ENCODE results near the gene UBE2H. TPM values are rescaled to one million over a fixed set of nuclear protein-coding genes. Genes with fewer than 3 reads are reported as not detected.

UBE2H gene
- total RNA-seq, 1 donor from 2014 or later, result 127 TPM

DNA sequence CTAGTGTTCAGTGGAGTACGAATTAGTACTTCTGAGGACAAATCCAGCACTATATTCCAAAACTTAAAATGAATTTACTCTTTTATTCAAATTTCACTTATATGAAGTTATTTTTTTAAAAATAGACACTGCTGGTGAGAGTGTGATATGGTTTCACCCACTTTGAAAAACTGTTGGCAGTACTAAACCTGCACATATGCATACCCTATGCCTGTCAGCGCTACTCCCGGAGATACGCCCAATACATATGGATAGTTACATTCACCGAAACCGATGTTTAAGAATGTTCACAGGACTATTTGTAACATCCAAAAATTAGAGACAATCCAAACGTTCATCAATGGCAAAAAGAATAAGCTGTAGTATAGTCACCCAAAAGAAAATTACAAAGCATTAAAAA, 69.6 kb downstream of the UBE2H start:
- no peak for DNase-seq (ENCODE audit: low read depth)
- Histone ChIP-seq H3K4me3 (ENCODE audit: low read depth, low read length) (no peak overlapping the region), H3K27me3 (ENCODE audit: control insufficient read depth, insufficient read depth, low read length) (no peaks in the 10 kb centered on the region), H3K36me3 (ENCODE audit: control insufficient read depth, insufficient read depth, low read length) (no peaks in the 10 kb centered on the region)
- no peak for TF ChIP-seq CTCF (IDR thresholded peaks at IDR 0.05; ENCODE audit: insufficient read depth, low read length, poor library complexity, severe bottlenecking)

GRCh38 chr7:129882531-129882930, 70.2 kb downstream of the UBE2H start:
- Histone ChIP-seq H3K27me3 (ENCODE audit: control insufficient read depth, insufficient read depth, low read length) (no peaks in the 10 kb centered on the region), H3K36me3 (ENCODE audit: control insufficient read depth, insufficient read depth, low read length) (peaks cover 3% of the 10 kb centered on the region), H3K4me3 (ENCODE audit: low read depth, low read length) (no peak overlapping the region)
- no peak for DNase-seq (ENCODE audit: low read depth)
- no peak for TF ChIP-seq CTCF (IDR thresholded peaks at IDR 0.05; ENCODE audit: insufficient read depth, low read length, poor library complexity, severe bottlenecking)

GRCh38 chr7:129877146-129877792, 75.5 kb downstream of the UBE2H start:
- DNase-seq (ENCODE audit: low read depth), result no peak

GRCh38 chr7:129875745-129876411, 76.9 kb downstream of the UBE2H start:
- H3K4me3 ChIP-seq (ENCODE audit: low read depth, low read length), result no peak overlapping the region
- H3K27me3 ChIP-seq (ENCODE audit: control insufficient read depth, insufficient read depth, low read length), result no peaks in the 10 kb centered on the region
- TF ChIP-seq CTCF (IDR thresholded peaks at IDR 0.05; ENCODE audit: insufficient read depth, low read length, poor library complexity, severe bottlenecking), result no peak
- no peak for DNase-seq (ENCODE audit: low read depth)
- peaks cover 3% of the 10 kb centered on the region for H3K36me3 ChIP-seq (ENCODE audit: control insufficient read depth, insufficient read depth, low read length)

More at GRCh38 chr7:129877146-129877792, 75.5 kb downstream of the UBE2H start:
- Histone ChIP-seq H3K36me3 (ENCODE audit: control insufficient read depth, insufficient read depth, low read length) (peaks cover 3% of the 10 kb centered on the region), H3K4me3 (ENCODE audit: low read depth, low read length) (no peak overlapping the region), H3K27me3 (ENCODE audit: control insufficient read depth, insufficient read depth, low read length) (no peaks in the 10 kb centered on the region)
- no peak for TF ChIP-seq CTCF (IDR thresholded peaks at IDR 0.05; ENCODE audit: insufficient read depth, low read length, poor library complexity, severe bottlenecking)

DNA sequence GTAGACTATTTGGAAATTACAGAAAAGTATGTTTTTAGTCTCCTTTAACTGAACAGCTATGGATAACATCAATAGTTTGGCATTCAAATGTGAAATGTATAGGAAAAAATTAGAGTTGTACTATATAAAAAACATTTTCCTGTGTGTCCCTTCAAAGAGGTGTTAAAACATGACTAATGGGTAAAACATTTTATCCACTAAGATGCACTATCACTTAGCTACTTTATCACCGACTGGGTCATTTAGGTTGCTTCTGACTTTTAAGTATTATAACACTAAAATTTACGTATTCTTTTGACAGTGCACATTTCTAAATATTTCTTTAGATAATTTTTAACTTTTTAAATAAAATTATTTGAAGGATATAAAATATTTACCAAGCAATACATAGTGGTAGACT, 77.6 kb downstream of the UBE2H start:
- H3K27me3 ChIP-seq (ENCODE audit: control insufficient read depth, insufficient read depth, low read length), result no peaks in the 10 kb centered on the region
- DNase-seq (ENCODE audit: low read depth), result no peak
- no peak overlapping the region for H3K4me3 ChIP-seq (ENCODE audit: low read depth, low read length)
- peaks cover 3% of the 10 kb centered on the region for H3K36me3 ChIP-seq (ENCODE audit: control insufficient read depth, insufficient read depth, low read length)
- TF ChIP-seq CTCF (IDR thresholded peaks at IDR 0.05; ENCODE audit: insufficient read depth, low read length, poor library complexity, severe bottlenecking), result no peak

Measured in kidney epithelial cell (primary cell).